ENCODE measurements around the gene ITGA5. TPM values are rescaled to one million over a fixed set of nuclear protein-coding genes. Genes with fewer than 3 reads are reported as not detected.

The ITGA5 gene
- total RNA-seq, 1 donor from 2014 or later = 152 TPM

GRCh38 chr12:54427106-54427505, 8.0 kb upstream of the ITGA5 start:
- Mint-ChIP-seq H3K27me3 (ENCODE audit: low read depth) (peaks cover 14% of the 10 kb centered on the region), H3K27ac (ENCODE audit: unreplicated experiment) (no peak overlapping the region), H3K4me1 (ENCODE audit: low read depth) (peaks cover 16% of the 10 kb centered on the region), H3K4me3 (ENCODE audit: unreplicated experiment) (no peak overlapping the region), H3K9me3 (ENCODE audit: low read depth) (no peaks in the 10 kb centered on the region), H3K36me3 (ENCODE audit: low read depth) (peaks cover 1% of the 10 kb centered on the region)
- no peak for DNase-seq (ENCODE audit: low spot score)
- TF ChIP-seq CTCF (IDR thresholded peaks at IDR 0.05) = no peak

GRCh38 chr12:54426690-54427089, 7.6 kb upstream of the ITGA5 start:
- no peak overlapping the region for H3K4me3 Mint-ChIP-seq (ENCODE audit: unreplicated experiment)
- no peak for TF ChIP-seq CTCF (IDR thresholded peaks at IDR 0.05)
- H3K27me3 Mint-ChIP-seq (ENCODE audit: low read depth) = peaks cover 14% of the 10 kb centered on the region
- no peak for DNase-seq (ENCODE audit: low spot score)
- H3K9me3 Mint-ChIP-seq (ENCODE audit: low read depth) = no peaks in the 10 kb centered on the region
- no peak overlapping the region for H3K27ac Mint-ChIP-seq (ENCODE audit: unreplicated experiment)
- H3K36me3 Mint-ChIP-seq (ENCODE audit: low read depth) = peaks cover 1% of the 10 kb centered on the region
- H3K4me1 Mint-ChIP-seq (ENCODE audit: low read depth) = peaks cover 13% of the 10 kb centered on the region

- Mint-ChIP-seq H3K27ac (ENCODE audit: unreplicated experiment) (no peak overlapping the region), H3K4me1 (ENCODE audit: low read depth) (peaks cover 20% of the 10 kb centered on the region), H3K9me3 (ENCODE audit: low read depth) (no peaks in the 10 kb centered on the region), H3K36me3 (ENCODE audit: low read depth) (peaks cover 1% of the 10 kb centered on the region), H3K27me3 (ENCODE audit: low read depth) (peaks cover 13% of the 10 kb centered on the region), H3K4me3 (ENCODE audit: unreplicated experiment) (no peak overlapping the region)
- no peak for DNase-seq (ENCODE audit: low spot score)
- TF ChIP-seq CTCF (IDR thresholded peaks at IDR 0.05) = no peak
These were observed 6.6 kb upstream of the ITGA5 start for GRCh38 chr12:54425702-54426101.

- TF ChIP-seq CTCF (IDR thresholded peaks at IDR 0.05) = no peak
- Mint-ChIP-seq H3K36me3 (ENCODE audit: low read depth) (peaks cover 1% of the 10 kb centered on the region), H3K4me1 (ENCODE audit: low read depth) (peaks cover 31% of the 10 kb centered on the region), H3K27me3 (ENCODE audit: low read depth) (peaks cover 10% of the 10 kb centered on the region), H3K9me3 (ENCODE audit: low read depth) (no peaks in the 10 kb centered on the region), H3K27ac (ENCODE audit: unreplicated experiment) (no peak overlapping the region), H3K4me3 (ENCODE audit: unreplicated experiment) (no peak overlapping the region)
- DNase-seq (ENCODE audit: low spot score) = no peak
These were observed 5.2 kb upstream of the ITGA5 start for GRCh38 chr12:54424224-54424623.

GRCh38 chr12:54423816-54424150, 4.7 kb upstream of the ITGA5 start:
- H3K4me1 Mint-ChIP-seq (ENCODE audit: low read depth) = peaks cover 30% of the 10 kb centered on the region
- DNase-seq (ENCODE audit: low spot score) = no peak
- TF ChIP-seq CTCF (IDR thresholded peaks at IDR 0.05) = no peak
- H3K36me3 Mint-ChIP-seq (ENCODE audit: low read depth) = peaks cover 1% of the 10 kb centered on the region
- no peak overlapping the region for H3K4me3 Mint-ChIP-seq (ENCODE audit: unreplicated experiment)
- peaks cover 10% of the 10 kb centered on the region for H3K27me3 Mint-ChIP-seq (ENCODE audit: low read depth)
- no peak overlapping the region for H3K27ac Mint-ChIP-seq (ENCODE audit: unreplicated experiment)
- H3K9me3 Mint-ChIP-seq (ENCODE audit: low read depth) = no peaks in the 10 kb centered on the region

Measured in chondrocyte (in vitro differentiated cells).